Jurkat, Clone E6-1 (cell line): Measurements from ENCODE around the gene MPZL2. TPM values are rescaled to one million over a fixed set of nuclear protein-coding genes. Genes with fewer than 3 reads are reported as not detected.
"Not testable (repeated sequence)": the region's sequence is repeated elsewhere in the genome, so short reads cannot be mapped to it uniquely, and the experiment has no call there.

Experiments used
- DNase-seq: peaks from one replicate; pipeline ENCODE4 v3.0.0-alpha.2; 2011; ENCODE audit warnings: low read depth, low spot score
- H3K4me3 ChIP-seq: 2 replicates; pipeline ENCODE4 v1.5.1; 2011; ENCODE audit warnings: mild to moderate bottlenecking, low read length, control low read depth, moderate library complexity
- polyA plus RNA-seq: library from polyadenylated mRNA; unstranded; fragments of >200 nt; gene quantifications from one replicate; pipeline ENCODE4 v1.2.1, GENCODE V29; 2012; ENCODE audit warnings: missing spikeins; ENCODE audit not compliant: insufficient read length, insufficient read depth

Gene MPZL2
- not detected for polyA plus RNA-seq

GRCh38 chr11:118263695-118264568, at the start of gene MPZL2:
Gene MPZL2, minus strand, starts transcription at chr11:118264297. Its CDS starts 144 bp downstream, at chr11:118264153.
- H3K4me3 ChIP-seq = no peak within 1 kb of the TSS
- DNase-seq = no peak

- no peak for DNase-seq
Measured at GRCh38 chr11:118313242-118313641, 49.1 kb upstream of the MPZL2 start.

GRCh38 chr11:118312328-118312727, 48.2 kb upstream of the MPZL2 start:
- DNase-seq = no peak
- H3K4me3 ChIP-seq = no peak overlapping the region

More at GRCh38 chr11:118313242-118313641, 49.1 kb upstream of the MPZL2 start:
- H3K4me3 ChIP-seq = no peak overlapping the region

DNA sequence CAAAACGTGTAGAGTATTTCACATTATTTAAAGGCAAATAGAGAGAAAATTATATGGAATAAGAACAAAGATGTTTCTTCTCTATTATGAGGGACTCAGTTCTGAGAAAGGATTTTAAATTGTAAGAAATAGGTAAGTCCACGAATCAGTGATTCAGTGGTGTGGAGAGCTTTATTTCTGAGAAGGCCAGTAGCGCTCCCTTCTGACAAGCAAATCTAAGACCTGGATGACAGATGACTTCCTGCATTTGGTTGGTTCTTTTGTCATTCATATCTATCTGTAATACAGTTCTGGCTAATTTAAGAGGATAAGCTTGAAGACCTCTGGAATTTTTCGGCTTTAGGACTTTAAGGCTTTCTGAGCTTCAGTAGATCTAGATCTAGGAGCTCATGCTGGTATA, 47.4 kb upstream of the MPZL2 start:
- no peak for DNase-seq

GRCh38 chr11:118310781-118311485, 46.8 kb upstream of the MPZL2 start:
- DNase-seq = no peak
- no peak overlapping the region for H3K4me3 ChIP-seq

More for the DNA sequence above, 47.4 kb upstream of the MPZL2 start:
- H3K4me3 ChIP-seq = no peak overlapping the region

- DNase-seq = no peak
- no peak overlapping the region for H3K4me3 ChIP-seq
Measured at GRCh38 chr11:118310271-118310670, 46.2 kb upstream of the MPZL2 start.

DNA sequence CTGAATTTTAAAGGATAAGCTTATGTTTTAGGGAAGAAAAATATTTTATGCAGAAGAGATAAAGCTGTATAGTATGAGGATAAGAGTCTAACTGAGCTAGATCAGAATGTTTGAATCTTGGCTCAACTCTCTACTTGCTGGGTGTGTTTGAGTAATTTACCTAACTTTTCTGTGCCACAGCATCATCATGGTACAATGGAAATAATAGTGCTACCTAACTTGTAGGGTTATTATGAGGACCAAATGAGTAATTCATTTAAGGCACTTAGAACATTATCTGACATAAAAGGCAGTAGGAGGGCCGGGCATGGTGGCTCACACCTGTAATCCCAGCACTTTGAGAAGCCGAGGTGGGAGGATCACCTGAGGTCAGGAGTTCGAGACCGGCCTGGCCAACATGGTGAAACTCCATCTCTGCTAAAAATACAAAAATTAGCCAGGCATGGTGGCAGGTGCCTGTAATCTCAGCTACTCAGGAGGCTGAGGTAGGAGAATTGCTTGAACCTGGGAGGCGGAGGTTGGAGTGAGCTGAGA, 45.0 kb upstream of the MPZL2 start:
- not testable (repeated sequence) for DNase-seq, H3K4me3 ChIP-seq

GRCh38 chr11:118306556-118306955, 42.5 kb upstream of the MPZL2 start:
- peak overlapping the region; percentile 69 for H3K4me3 ChIP-seq
- DNase-seq = no peak

GRCh38 chr11:118305726-118306125, 41.6 kb upstream of the MPZL2 start:
- H3K4me3 ChIP-seq = peak overlapping the region; percentile 69
- peak; percentile 94 for DNase-seq

- H3K4me3 ChIP-seq = peak within 1 kb of the TSS; percentile 69
- DNase-seq = peak; percentile 95
Measured at GRCh38 chr11:118304568-118305248, 40.6 kb upstream of the MPZL2 start, which contains the start of gene CD3E. Gene CD3E, plus strand, starts transcription at chr11:118304730. Its CDS starts 223 bp downstream, at chr11:118304953.

- H3K4me3 ChIP-seq = peak overlapping the region; percentile 69
- peak; percentile 90 for DNase-seq
Measured at GRCh38 chr11:118304227-118304567, 40.1 kb upstream of the MPZL2 start.

- no peak overlapping the region for H3K4me3 ChIP-seq
- no peak for DNase-seq
Measured at GRCh38 chr11:118301600-118302195, 37.6 kb upstream of the MPZL2 start.

GRCh38 chr11:118295815-118296454, 31.8 kb upstream of the MPZL2 start:
- DNase-seq = peak; percentile 68
- H3K4me3 ChIP-seq = no peak overlapping the region

DNA sequence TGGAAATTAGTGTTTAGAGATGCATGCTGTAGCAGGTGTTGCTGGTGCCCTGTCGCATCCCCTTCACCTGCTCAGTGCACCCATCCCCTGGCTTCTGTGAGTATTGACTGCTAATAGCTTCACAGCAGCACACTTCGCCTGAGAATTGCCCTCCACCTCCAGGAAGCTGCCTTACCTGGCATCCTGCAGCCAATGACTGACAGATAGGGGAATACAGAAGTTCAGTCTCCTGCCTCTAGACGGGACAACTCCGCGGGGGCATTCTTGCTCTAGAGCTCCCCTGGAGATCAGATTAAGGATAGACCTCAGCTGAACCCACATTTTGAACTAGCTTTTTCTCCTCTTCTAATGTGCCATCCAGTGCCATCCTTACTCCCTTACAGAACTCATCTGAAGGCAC, 31.1 kb upstream of the MPZL2 start:
- no peak for DNase-seq
- no peak overlapping the region for H3K4me3 ChIP-seq

DNA sequence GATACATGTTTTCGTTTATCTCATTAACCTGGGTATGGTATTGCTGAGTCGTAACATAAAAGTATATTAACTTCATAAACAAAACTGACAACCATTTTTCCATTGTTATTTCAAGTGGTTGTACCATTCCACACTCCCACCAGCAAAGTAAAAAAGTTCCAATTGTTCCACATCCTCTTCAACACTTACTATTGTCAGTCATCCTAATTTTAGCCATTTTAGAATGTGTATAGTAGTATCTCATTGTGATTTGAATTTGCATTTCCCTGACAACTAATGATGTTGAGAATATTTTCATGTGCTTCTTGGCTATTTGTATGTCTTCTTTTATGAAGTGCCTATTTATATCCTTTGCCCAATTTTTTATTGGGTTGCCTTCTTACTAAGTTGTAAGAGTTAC, 30.0 kb upstream of the MPZL2 start:
- no peak for DNase-seq

DNA sequence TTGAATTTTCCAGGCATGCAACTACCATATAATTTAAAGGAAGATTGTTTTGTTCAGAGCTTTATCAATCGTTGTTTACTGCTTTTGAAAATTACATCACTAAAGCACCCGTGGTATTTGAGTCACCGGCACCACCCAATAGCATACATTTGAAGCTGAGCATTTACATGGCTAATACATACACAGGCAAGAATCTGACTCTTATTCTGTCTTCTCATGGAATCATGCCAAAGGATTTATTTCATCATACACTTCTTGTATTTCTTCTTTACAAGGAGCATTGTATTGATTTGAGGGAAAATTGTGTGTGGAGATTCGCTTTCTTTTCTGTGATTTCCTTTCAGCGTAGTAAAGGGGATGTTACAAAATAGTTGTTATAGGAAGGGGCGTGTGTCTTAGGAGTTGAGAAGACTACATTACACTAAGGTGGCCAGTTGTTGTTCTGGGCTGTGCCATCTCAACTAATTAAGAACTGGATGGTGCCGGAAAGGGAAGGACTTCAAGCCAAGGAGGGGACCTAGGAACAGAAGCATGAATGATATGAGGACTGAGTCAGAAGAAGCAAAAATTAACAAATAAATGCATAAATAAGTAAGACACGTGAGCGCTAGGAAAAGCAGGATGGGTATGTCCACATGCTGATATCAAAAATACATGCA, 27.5 kb upstream of the MPZL2 start:
- H3K4me3 ChIP-seq = no peak overlapping the region
- DNase-seq = no peak

More for the DNA sequence above, 30.0 kb upstream of the MPZL2 start:
- no peak overlapping the region for H3K4me3 ChIP-seq

- no peak overlapping the region for H3K4me3 ChIP-seq
- no peak for DNase-seq
Measured at GRCh38 chr11:118290923-118291322, 26.8 kb upstream of the MPZL2 start.

- no peak for DNase-seq
- no peak overlapping the region for H3K4me3 ChIP-seq
Measured at GRCh38 chr11:118289401-118289800, 25.3 kb upstream of the MPZL2 start.
